ENCODE measurements around the gene ADGRD1.

GRCh38 chr12:131057211-131057721, 103.6 kb downstream of the ADGRD1 start:
- TF ChIP-seq, protein P1, sequence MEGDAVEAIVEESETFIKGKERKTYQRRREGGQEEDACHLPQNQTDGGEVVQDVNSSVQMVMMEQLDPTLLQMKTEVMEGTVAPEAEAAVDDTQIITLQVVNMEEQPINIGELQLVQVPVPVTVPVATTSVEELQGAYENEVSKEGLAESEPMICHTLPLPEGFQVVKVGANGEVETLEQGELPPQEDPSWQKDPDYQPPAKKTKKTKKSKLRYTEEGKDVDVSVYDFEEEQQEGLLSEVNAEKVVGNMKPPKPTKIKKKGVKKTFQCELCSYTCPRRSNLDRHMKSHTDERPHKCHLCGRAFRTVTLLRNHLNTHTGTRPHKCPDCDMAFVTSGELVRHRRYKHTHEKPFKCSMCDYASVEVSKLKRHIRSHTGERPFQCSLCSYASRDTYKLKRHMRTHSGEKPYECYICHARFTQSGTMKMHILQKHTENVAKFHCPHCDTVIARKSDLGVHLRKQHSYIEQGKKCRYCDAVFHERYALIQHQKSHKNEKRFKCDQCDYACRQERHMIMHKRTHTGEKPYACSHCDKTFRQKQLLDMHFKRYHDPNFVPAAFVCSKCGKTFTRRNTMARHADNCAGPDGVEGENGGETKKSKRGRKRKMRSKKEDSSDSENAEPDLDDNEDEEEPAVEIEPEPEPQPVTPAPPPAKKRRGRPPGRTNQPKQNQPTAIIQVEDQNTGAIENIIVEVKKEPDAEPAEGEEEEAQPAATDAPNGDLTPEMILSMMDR (IDR thresholded peaks at IDR 0.05) = no peak
- no peak for TF ChIP-seq POLR2AphosphoS5 (IDR thresholded peaks at IDR 0.05)
- TF ChIP-seq EP300 (IDR thresholded peaks at IDR 0.05; ENCODE audit: low read depth) = no peak
